ENCODE data around the gene MTFMT.
"Not testable (repeated sequence)": the region's sequence is repeated elsewhere in the genome, so short reads cannot be mapped to it uniquely, and the experiment has no call there.

Gene MTFMT

DNA sequence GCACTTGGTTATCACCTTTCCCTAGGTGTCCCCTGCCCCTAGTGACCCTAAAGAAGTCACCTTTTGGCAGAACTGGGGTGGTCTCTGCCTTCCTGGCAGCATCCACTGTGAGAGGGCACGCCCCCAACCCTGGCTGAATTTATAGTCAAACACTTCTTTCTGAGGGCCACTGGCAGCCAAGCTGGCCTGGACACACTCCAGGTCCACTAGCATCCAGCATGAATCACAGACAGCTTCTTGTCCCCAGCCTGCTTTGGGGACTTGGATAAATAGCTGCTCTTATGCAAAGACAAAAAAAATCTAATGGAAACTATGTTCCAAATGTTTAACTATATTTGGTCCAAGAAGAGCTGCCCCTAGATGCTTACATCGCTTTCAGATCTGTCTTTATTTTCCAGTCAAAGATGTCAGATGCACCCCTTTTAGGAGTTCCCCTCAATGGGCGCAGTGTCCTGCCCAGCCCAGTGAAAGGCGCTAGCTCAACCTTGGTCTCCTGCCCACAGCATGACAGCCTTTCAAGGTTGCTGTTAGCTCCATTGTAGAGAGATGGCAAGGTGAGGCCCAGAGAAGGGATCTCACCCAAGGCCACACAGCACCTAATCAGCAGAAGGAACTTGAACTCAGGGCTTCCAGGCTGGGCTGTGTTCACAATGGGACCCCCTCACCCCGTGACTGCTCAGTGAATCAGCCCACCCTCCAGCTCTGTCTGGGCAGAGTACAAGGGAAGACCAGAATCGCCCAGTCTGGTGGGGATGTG is 31.4 kb upstream of the MTFMT start:
- DNase-seq (ENCODE audit: low read depth in 1 of 2, low spot score in 1 of 2) = no peak

DNA sequence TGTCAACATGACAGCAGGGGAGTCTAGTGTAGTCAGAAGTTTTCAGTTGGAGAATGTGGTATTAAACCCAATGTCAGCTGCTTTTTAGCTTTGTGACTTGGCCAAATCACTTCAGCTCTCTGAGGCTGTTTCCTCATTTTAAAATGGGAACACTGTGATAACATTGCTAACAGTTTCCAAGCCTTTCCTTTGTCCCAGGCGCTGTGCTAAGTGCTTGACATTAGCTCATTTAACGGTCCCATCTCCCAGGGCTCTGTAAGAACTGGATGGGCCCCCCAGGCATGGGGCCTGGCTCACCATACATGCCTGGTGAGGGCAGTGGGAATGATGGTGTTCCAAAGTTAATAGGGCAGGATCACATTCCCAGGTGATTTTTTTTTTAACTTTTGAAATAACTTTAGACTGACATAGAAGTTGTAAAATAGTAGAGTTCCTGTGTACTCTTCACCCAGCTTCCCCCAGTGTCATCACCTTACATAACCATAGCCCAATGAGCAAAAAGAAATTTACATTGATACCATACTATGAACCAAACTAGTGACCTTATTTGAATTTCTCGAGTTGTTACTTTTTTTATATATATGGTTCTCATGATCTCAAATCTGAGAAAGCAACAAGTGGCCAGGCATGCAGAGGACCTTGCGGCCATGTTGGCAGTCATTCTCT is 30.6 kb upstream of the MTFMT start:
- DNase-seq (ENCODE audit: low read depth in 1 of 2, low spot score in 1 of 2) = no peak

DNA sequence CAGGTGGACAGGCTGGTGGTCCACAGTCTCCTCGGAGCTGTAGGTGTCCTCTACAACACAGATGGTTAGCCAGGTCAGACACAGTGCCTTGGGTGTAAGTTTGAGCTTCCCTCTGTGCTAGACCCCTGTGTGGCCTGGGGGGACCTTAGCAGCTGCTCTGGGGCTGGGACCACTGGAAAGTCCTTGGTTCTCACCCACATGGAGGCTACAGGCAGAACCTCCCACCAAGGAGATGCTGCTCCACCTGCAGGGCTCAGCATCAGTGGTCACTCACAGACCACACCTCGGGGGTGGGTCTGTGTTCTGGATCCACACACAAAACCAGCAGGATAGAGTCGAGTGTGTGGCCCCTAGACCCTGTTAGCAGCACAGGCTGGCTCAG is 29.9 kb upstream of the MTFMT start:
- DNase-seq (ENCODE audit: low read depth in 1 of 2, low spot score in 1 of 2) = no peak

DNA sequence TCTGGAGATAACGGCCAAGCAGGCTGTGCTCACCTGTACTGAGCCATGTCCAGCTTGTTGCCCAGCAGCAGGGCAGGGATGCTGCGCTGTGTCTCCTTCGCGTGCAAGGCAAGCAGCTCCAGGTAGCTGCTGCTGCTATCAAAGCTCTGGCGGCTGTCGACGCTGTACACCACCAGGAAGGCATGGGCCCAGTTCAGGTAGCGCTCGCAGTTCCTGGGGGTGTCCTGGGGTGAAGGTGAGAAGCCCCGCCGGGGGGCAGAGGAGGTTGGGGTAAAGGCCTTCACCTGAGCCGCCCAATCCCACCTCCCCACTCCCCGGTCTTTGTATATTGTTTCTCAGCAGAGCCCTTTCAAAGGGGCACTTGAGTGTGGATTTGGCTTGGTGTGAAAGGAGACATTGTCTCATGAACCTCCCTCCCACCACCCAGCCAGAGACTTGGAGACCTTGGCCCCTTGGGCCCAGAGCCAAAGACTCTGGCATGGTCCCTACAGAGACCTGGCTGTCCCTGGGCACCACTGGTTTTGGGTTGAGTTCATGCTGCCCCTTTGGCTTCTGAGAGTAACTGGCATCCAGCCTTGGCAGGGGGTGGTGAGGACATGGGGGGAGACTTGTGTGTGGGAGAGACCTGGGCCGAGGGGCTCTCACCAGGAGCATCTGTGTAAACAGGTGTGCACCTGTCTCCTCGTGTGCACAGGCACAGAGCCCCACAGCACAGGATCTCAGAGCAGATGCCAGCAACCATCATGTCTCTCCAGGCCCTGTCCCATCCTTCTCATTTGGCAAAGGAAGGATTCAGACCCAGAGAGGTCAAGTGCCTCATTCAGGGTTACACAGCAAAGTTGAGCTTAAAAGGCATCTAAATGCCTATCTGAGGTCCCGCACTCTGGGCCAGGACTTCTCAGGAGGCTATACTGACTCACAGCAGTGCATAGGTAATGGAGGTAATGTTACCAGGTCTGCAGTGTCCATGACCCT is 29.2 kb upstream of the MTFMT start:
- no peak for DNase-seq (ENCODE audit: low read depth in 1 of 2, low spot score in 1 of 2)

DNA sequence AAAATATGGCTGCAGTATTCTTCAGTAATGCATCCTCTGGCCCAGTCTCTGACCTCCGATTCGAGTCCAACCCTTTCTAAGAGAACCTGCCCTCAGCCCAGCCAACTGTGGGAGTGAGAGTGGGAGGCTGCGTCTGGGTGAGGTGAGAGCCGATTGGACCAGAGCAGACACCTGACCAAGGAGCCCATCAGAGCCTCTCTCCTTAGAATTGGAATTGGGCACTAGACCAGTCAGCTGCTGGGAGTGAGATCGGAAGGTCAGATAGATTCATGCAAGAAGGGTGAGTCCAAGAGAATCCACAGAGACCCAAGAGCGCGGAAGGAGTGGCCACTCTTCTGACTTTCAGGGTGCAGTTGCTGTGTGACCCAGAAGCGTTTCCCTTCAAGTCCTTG is 28.1 kb upstream of the MTFMT start:
- no peak for DNase-seq (ENCODE audit: low read depth in 1 of 2, low spot score in 1 of 2)

DNA sequence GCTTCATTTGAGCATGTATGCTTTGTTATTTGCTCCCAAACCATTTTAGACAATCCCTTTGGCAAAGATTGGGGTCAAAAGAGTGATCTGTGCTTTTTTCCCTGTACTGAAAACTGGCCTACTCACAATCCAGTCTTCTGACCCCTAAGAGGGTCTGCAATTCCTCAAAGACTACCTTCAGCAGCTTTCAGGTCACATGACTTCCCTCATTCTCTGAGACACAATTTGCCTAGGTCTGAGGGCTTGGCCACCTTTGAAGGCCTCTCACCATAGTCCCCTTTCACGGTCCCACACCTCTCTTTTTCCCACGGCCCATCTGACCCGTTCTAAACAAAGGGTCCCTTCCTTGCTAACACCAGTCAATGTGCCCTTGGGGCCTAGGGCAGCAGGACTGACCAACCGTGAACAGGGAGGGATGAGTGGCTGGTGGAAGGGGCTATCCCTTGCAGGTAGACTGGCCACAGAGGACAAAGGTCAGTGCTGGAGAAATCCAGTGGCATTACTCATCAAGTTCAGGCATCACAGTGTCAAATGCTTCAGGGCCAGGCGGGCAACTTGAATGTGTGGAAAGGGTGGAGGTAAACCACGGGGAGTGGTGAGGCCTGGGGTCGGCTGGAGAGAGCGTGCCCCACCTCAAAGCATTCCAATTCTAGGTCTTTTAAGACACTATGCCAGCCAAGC is 27.6 kb upstream of the MTFMT start:
- DNase-seq (ENCODE audit: low read depth in 1 of 2, low spot score in 1 of 2) = no peak

GRCh38 chr15:65056106-65056505 is 26.7 kb upstream of the MTFMT start:
- DNase-seq (ENCODE audit: low read depth in 1 of 2, low spot score in 1 of 2) = no peak

DNA sequence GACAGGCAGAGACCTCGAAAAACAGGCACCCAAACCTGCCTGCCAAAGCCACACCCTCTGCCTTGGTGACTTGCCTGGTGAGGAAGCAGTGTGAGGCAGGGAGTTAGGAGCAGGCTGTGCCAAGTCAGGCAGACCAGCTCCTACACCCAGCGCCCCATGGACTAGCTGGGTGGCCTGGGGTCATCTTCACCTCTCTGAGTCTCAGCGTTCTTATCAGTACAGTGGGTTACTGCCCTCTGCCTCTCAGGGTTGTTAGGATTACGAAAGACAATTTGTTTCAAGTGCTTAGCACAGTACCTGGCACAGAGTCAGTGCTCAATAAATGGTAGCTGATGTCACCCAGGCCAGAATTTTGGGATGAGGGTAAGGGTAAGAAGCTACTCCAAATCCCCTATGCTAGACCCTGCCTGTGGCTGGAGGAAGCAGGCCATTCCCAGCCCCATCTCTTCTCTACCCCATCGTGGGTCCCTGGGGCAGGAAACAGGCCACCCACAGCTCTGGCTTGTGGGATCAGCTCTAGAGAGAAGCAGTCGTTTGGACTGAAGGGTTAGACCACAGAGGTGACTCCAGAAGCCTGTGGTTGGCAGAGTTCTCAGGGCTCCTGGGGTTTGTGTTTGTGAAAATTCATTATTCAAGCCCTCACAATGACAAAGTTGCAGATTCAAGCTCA is 25.9 kb upstream of the MTFMT start:
- no peak for DNase-seq (ENCODE audit: low read depth in 1 of 2, low spot score in 1 of 2)

DNA sequence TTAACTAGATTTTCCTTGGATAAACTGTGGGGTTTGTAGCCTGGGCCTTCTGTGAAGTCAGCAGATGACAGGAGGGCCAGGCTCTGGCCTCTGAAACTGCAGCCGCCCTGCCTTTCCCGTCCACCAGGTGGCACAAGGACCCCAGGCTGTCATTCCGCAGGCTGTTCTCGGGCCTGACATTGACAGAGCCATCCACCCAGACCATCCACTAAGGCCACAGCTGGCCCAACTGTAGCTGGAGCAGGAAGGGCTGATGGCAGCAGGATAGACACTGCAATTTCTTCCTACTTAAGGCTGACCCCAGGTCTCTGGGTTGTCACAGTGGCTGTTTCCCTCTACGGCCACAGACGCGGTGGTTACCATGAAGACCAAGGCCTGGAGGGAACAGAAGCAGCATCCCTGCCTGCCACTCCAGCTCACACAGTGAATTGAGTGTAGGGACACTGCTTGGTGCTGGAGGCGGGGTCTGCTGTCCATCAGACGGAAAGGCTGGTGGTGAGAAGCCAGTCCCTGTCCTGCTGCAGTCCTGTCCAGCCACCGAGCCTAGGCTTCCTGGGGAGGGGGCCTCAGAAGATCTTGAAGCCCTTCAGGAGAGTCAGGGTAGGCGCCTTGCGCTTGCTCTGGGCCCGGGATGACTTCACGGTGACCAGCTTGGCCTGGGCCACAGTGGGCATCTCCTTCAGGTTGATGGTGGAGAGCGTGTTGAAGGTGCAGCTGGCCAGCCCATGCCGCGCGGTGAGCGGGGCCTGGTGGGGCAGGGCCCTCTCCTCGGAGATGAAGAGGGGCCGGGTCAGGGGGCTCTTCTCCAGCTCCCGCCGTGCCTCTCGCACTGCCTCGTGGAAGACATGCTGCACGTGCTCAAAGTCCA is 25.1 kb upstream of the MTFMT start:
- DNase-seq (ENCODE audit: low read depth in 1 of 2, low spot score in 1 of 2) = peak in 1 of 2 donors; percentile 12

DNA sequence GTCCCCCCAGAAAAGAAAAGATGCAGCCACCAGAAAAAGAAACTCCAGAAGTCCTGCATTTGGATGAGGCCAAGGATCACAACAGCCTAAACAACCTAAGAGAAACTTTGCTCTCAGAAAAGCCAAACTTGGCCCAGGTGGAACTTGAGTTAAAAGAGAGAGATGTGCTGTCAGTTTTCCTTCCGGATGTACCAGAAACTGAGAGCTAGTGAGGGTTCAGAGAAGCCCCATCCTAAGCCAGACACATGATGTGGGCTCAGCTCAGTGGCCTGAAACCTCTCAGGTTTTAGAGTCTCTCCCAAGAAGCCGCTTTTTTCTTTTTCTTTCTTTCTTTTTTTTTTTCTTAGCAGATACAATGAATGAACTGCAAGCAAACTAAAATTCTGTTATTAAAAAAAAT is 23.5 kb upstream of the MTFMT start:
- DNase-seq (ENCODE audit: low read depth in 1 of 2, low spot score in 1 of 2) = no peak

DNA sequence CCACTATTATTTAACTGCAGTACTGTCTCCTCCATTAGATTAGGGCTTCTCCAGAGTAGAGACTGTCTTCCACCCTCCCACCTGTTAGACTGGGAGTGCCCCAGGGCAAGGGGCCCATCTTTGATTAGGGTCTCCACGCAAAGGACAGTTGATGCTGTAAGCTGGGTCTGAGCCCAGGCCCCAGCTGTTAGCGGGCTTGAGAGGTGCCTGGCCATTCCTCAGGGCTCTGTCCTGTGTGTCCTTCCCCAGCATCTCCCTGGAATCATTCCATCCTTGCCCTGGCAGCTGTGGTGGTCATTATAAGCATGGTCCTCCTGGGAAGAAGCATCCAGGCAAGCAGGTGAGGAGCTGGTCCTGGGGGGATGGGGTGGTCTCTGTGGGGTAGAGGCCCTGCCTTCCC is 21.8 kb upstream of the MTFMT start:
- DNase-seq (ENCODE audit: low read depth in 1 of 2, low spot score in 1 of 2) = no peak

- DNase-seq (ENCODE audit: low read depth in 1 of 2, low spot score in 1 of 2) = no peak
Measured at GRCh38 chr15:65050270-65050669, 20.8 kb upstream of the MTFMT start.

GRCh38 chr15:65049418-65049840 is 20.0 kb upstream of the MTFMT start:
- DNase-seq (ENCODE audit: low read depth in 1 of 2, low spot score in 1 of 2) = peak; percentile 55 to 74

GRCh38 chr15:65048241-65048640 is 18.8 kb upstream of the MTFMT start:
- no peak for DNase-seq (ENCODE audit: low read depth in 1 of 2, low spot score in 1 of 2)

GRCh38 chr15:65044724-65045481 is 15.5 kb upstream of the MTFMT start, which contains the start of gene SLC51B:
Gene SLC51B (plus strand): TSS chr15:65045387. CDS start chr15:65050005, 4,618 bp downstream.
- no peak for DNase-seq (ENCODE audit: low read depth in 1 of 2, low spot score in 1 of 2)

DNA sequence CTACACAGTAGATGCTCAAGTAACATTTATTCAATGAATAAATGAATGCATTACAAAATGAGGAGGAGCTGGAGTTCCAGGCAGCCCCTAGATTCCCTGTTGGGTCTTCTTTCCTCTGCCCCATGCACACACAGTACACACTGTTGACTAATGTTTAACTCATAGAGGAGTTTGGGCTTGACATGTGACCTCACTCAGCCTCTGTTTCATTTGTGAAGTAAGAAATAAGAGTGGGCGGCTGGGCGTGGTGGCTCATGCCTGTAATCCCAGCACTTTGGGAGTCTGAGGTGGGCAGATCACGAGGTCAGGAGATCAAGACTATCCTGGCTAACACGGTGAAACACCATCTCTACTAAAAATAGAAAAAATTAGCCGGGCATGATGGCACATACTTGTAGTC is 14.8 kb upstream of the MTFMT start:
- DNase-seq (ENCODE audit: low read depth in 1 of 2, low spot score in 1 of 2) = not testable (repeated sequence)

DNA sequence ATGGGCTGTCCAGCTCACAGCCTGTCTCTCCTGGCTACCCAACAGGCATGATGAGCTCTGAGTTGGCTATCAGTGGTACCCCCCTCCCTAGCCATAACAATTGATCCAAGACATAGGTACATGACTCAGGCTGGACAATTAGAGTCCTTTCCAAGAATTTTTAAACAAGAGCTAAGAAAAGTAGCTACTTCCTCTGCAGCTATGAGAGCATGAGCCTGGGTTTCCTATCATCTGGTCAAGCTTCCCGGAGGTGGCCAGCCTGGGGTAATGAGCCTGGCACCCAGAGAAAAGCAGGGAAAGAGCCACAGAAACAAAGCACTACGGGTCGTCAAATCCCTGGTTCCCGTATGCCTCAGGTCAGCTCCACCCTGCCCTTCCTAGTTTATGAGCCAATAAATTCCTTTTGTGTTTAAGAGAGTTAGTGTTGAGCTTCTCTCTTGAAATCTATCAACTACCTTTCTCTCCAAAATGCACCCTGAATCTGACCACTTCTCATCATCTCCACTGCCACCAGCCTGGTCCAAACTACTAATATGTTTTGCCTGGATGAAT is 13.4 kb upstream of the MTFMT start:
- no peak for DNase-seq (ENCODE audit: low read depth in 1 of 2, low spot score in 1 of 2)

GRCh38 chr15:65041787-65042186 is 12.3 kb upstream of the MTFMT start:
- no peak for DNase-seq (ENCODE audit: low read depth in 1 of 2, low spot score in 1 of 2)

All from activated T-helper 1 cell treated with anti-CD3 and anti-CD28 coated beads, Interleukin-2, amount 50 U/mL, for 16 hours (primary cell).